IMR-90 (cell line): Measurements from ENCODE around the gene KRT7. TPM values are rescaled to one million over a fixed set of nuclear protein-coding genes. Genes with fewer than 3 reads are reported as not detected.
A peak's percentile ranks its signal among the peaks of the same experiment; 100 is the strongest.

Experiments used
- ATAC-seq: fragments of 200-7000 bp; cut with Tn5 transposase; 2 replicates; pipeline ENCODE4 v1.9.1; 2020; ENCODE audit warnings: low read depth, mild to moderate bottlenecking, moderate library complexity
- BruUV-seq: library from RNA; stranded (reverse); fragments of 400-500 nt; replicated peaks from 2 replicates; lab custom pipeline; 2021; lab: Mats Ljungman, UMichigan
- CTCF ChIA-PET: fragments of 300-600 bp; formaldehyde crosslinking; extraction: SDS; loops from one replicate; lab custom pipeline; 2021; ENCODE audit warnings: antibody characterized with exemption; lab: Yijun Ruan, JAX
- POLR2A ChIA-PET: fragments of 300-600 bp; sonication (Branson Sonifier 250); formaldehyde crosslinking; loops from one replicate; lab custom pipeline; 2022; ENCODE audit warnings: antibody characterized with exemption; ENCODE audit not compliant: unreplicated experiment; lab: Charles Lee
- DNase-seq: peaks from one replicate; pipeline ENCODE4 v3.0.0; 2013
- H2AFZ ChIP-seq: replicated peaks from 2 replicates; pipeline ENCODE3; 2013; ENCODE audit warnings: low read length, mild to moderate bottlenecking; ENCODE audit not compliant: poor library complexity
- H2AK5ac ChIP-seq: 2 replicates; pipeline ENCODE4 v1.6.1; 2013; ENCODE audit warnings: low read depth, low read length, inconsistent platforms
- H2AK9ac ChIP-seq: replicated peaks from 2 replicates; pipeline ENCODE3; 2013; ENCODE audit warnings: mild to moderate bottlenecking, low read depth, low read length, moderate library complexity; ENCODE audit not compliant: poor library complexity
- H2BK120ac ChIP-seq: 2 replicates; pipeline ENCODE4 v1.6.1; 2013; ENCODE audit warnings: low read depth, low read length, inconsistent platforms
- H2BK15ac ChIP-seq: 3 replicates; pipeline ENCODE4 v1.6.1; 2013; ENCODE audit warnings: low read depth, low read length, inconsistent platforms
- H2BK20ac ChIP-seq: 2 replicates; pipeline ENCODE4 v1.6.1; 2013; ENCODE audit warnings: low read depth, mild to moderate bottlenecking, inconsistent platforms, low read length, moderate library complexity
- H2BK5ac ChIP-seq: 2 replicates; pipeline ENCODE4 v1.6.1; 2013; ENCODE audit warnings: mild to moderate bottlenecking, low read depth, low read length, inconsistent platforms; ENCODE audit not compliant: poor library complexity, severe bottlenecking
- H3K14ac ChIP-seq: replicated peaks from 2 replicates; pipeline ENCODE4 v1.6.1; 2013; ENCODE audit warnings: low read depth, low read length, inconsistent platforms
- H3K18ac ChIP-seq: 2 replicates; pipeline ENCODE4 v1.6.1; 2013; ENCODE audit warnings: low read depth, low read length, control low read depth
- H3K23ac ChIP-seq: 2 replicates; pipeline ENCODE4 v1.6.1; 2013; ENCODE audit warnings: low read depth, low read length, inconsistent platforms
- H3K27ac ChIP-seq: 2 replicates; pipeline ENCODE4 v1.5.1; 2013; ENCODE audit warnings: mild to moderate bottlenecking, control low read depth, low read length; ENCODE audit not compliant: insufficient read depth
- H3K27me3 ChIP-seq: 2 replicates; pipeline ENCODE4 v1.6.1; 2013; ENCODE audit warnings: low read length; ENCODE audit not compliant: control insufficient read depth, insufficient read depth
- H3K36me3 ChIP-seq: 2 replicates; pipeline ENCODE4 v1.6.1; 2013; ENCODE audit warnings: low read length, mixed read lengths; ENCODE audit not compliant: control insufficient read depth, insufficient read depth
- H3K4ac ChIP-seq: 2 replicates; pipeline ENCODE4 v1.6.1; 2013; ENCODE audit warnings: low read depth, low read length, inconsistent platforms
- H3K4me1 ChIP-seq: 2 replicates; pipeline ENCODE4 v1.6.1; 2013; ENCODE audit warnings: low read length, mixed read lengths; ENCODE audit not compliant: control insufficient read depth, insufficient read depth
- H3K4me2 ChIP-seq: 2 replicates; pipeline ENCODE4 v1.6.1; 2013; ENCODE audit warnings: low read depth, mild to moderate bottlenecking, control low read depth, low read length, moderate library complexity
- H3K4me3 ChIP-seq: 2 replicates; pipeline ENCODE4 v1.5.1; 2013; ENCODE audit warnings: low read depth, mild to moderate bottlenecking, control low read depth, low read length, moderate library complexity; ENCODE audit not compliant: insufficient read depth
- H3K56ac ChIP-seq: 2 replicates; pipeline ENCODE4 v1.6.1; 2013; ENCODE audit warnings: low read length, inconsistent platforms; ENCODE audit not compliant: insufficient read depth; ENCODE audit errors: extremely low read depth
- H3K79me1 ChIP-seq, 2 experiments: 2 replicates each; pipeline ENCODE4 v1.6.1; 2013; ENCODE audit warnings: low read length in 2 of 2, inconsistent platforms in 1 of 2, low read depth in 1 of 2
- H3K9ac ChIP-seq: 2 replicates; pipeline ENCODE4 v1.6.1; 2013; ENCODE audit warnings: low read depth, low read length, control low read depth
- H3K9me1 ChIP-seq: 2 replicates; pipeline ENCODE4 v1.6.1; 2013; ENCODE audit warnings: low read length, inconsistent platforms; ENCODE audit not compliant: insufficient read depth
- H3K9me3 ChIP-seq: 2 replicates; pipeline ENCODE4 v1.6.1; 2013; ENCODE audit warnings: low read length; ENCODE audit not compliant: control insufficient read depth, insufficient read depth
- H4K20me1 ChIP-seq: 2 replicates; pipeline ENCODE4 v1.6.1; 2013; ENCODE audit warnings: low read length, inconsistent platforms; ENCODE audit not compliant: insufficient read depth
- H4K5ac ChIP-seq: 2 replicates; pipeline ENCODE4 v1.6.1; 2013; ENCODE audit warnings: mild to moderate bottlenecking, low read depth, low read length, control low read depth
- H4K8ac ChIP-seq, 2 experiments: 2 replicates each; pipeline ENCODE4 v1.6.1; 2013; ENCODE audit warnings: low read depth in 2 of 2, low read length in 2 of 2, control low read depth in 1 of 2, inconsistent platforms in 1 of 2
- H4K91ac ChIP-seq: 2 replicates; pipeline ENCODE4 v1.6.1; 2013; ENCODE audit warnings: low read depth, low read length, inconsistent platforms; ENCODE audit not compliant: insufficient read depth
- BHLHE40 ChIP-seq: fragments of 150-350 bp; IDR thresholded peaks from 2 replicates; pipeline ENCODE4 v1.6.1; 2016; ENCODE audit warnings: mild to moderate bottlenecking, low read depth, low read length
- CEBPB ChIP-seq: IDR thresholded peaks from 2 replicates; pipeline ENCODE4 v1.6.1; 2012; ENCODE audit warnings: low read depth, low read length, improper control_type of control experiment
- FOS ChIP-seq: fragments of 150-350 bp; IDR thresholded peaks from 2 replicates; pipeline ENCODE4 v1.6.1; 2016; ENCODE audit warnings: low read depth, low read length
- MAFK ChIP-seq: IDR thresholded peaks from 2 replicates; pipeline ENCODE4 v1.6.1; 2012; ENCODE audit warnings: low read depth, low read length, improper control_type of control experiment
- MAZ ChIP-seq: IDR thresholded peaks from 2 replicates; pipeline ENCODE4 v1.6.1; 2012; ENCODE audit warnings: low read depth, mild to moderate bottlenecking, low read length, improper control_type of control experiment, moderate library complexity, borderline replicate concordance
- MXI1 ChIP-seq: IDR thresholded peaks from 2 replicates; pipeline ENCODE4 v1.6.1; 2012; ENCODE audit warnings: low read depth, mild to moderate bottlenecking, low read length, moderate library complexity, borderline replicate concordance
- NFE2L2 ChIP-seq: fragments of 150-350 bp; IDR thresholded peaks from 2 replicates; pipeline ENCODE4 v1.6.1; 2016; ENCODE audit warnings: low read depth, mild to moderate bottlenecking, low read length
- POLR2A ChIP-seq: IDR thresholded peaks from 2 replicates; pipeline ENCODE4 v1.6.1; 2012; ENCODE audit warnings: mild to moderate bottlenecking, low read depth, low read length
- RAD21 ChIP-seq: IDR thresholded peaks from 2 replicates; pipeline ENCODE4 v1.6.1; 2012; ENCODE audit warnings: low read length, improper control_type of control experiment
- RCOR1 ChIP-seq: IDR thresholded peaks from 2 replicates; pipeline ENCODE4 v1.6.1; 2012; ENCODE audit warnings: mild to moderate bottlenecking, low read length, improper control_type of control experiment; ENCODE audit not compliant: insufficient replicate concordance
- RFX5 ChIP-seq: IDR thresholded peaks from 2 replicates; pipeline ENCODE4 v1.8.0; 2012; ENCODE audit warnings: low read depth, mild to moderate bottlenecking, low read length, moderate library complexity
- SMC3 ChIP-seq: fragments of 150-350 bp; IDR thresholded peaks from 2 replicates; pipeline ENCODE4 v1.6.1; 2016; ENCODE audit warnings: low read depth, mild to moderate bottlenecking, antibody characterized with exemption, low read length, moderate library complexity
- WGBS, 2 experiments: methylation state at CpG; one replicate each; pipeline versions ENCODE4 v1.1.5 to v1.1.7; 2013; ENCODE audit warnings: missing lambda C conversion rate in 2 of 2; ENCODE audit not compliant: insufficient read length in 1 of 2; ENCODE audit errors: extremely low coverage in 2 of 2; 5-methylcytosine and 5-hydroxymethylcytosine counted together
- dilution Hi-C: fragments of 300-500 bp; cut with HindIII; formaldehyde crosslinking; loops from one replicate; pipeline ENCODE4 v1.14.3; 2018; ENCODE audit warnings: low sequenced_read_pairs; ENCODE audit not compliant: unreplicated experiment
- in situ Hi-C: fragments of 300-500 bp; cut with MboI; formaldehyde crosslinking; loops from 3 replicates; pipeline ENCODE4 v1.14.3; 2019; ENCODE audit warnings: low sequenced_read_pairs, inconsistent platforms, mixed read lengths
- intact Hi-C: fragments of 100-400 bp; cut with micrococcal nuclease; formaldehyde crosslinking; loops from 2 replicates; pipeline ENCODE4 v1.10.0; 2022
- polyA plus RNA-seq, 3 experiments: library from polyadenylated mRNA; depleted of rRNA; stranded (reverse); fragments of >200 nt; gene quantifications; 2 replicates each; pipeline ENCODE4 v1.2.3, GENCODE V29; 2012; ENCODE audit warnings: low replicate concordance in 1 of 3
- total RNA-seq: library from RNA; depleted of rRNA; stranded (reverse); fragments of >200 nt; gene quantifications from 2 replicates; pipeline ENCODE4 v1.2.3, GENCODE V29; 2012
- TF ChIP-seq, protein P1 (sequence below): fragments of 150-350 bp; IDR thresholded peaks from 2 replicates; pipeline ENCODE4 v1.6.1; 2017; ENCODE audit warnings: mild to moderate bottlenecking, antibody characterized with exemption, low read length, low read depth
- TF ChIP-seq, protein P2 (sequence below): fragments of 150-350 bp; IDR thresholded peaks from 2 replicates; pipeline ENCODE4 v1.6.1; 2016; ENCODE audit warnings: low read depth, mild to moderate bottlenecking, low read length, moderate library complexity, borderline replicate concordance
- TF ChIP-seq, protein P3 (sequence below): conservative IDR thresholded peaks from 2 replicates; pipeline ENCODE4 v1.5.1; 2012; ENCODE audit warnings: mild to moderate bottlenecking, low read depth, low read length, improper control_type of control experiment

Gene KRT7
- total and polyA plus RNA-seq, 2 of the 4 experiments (the other 2 are of a cell fraction), result 0.54 to 1.7 TPM

DNA sequence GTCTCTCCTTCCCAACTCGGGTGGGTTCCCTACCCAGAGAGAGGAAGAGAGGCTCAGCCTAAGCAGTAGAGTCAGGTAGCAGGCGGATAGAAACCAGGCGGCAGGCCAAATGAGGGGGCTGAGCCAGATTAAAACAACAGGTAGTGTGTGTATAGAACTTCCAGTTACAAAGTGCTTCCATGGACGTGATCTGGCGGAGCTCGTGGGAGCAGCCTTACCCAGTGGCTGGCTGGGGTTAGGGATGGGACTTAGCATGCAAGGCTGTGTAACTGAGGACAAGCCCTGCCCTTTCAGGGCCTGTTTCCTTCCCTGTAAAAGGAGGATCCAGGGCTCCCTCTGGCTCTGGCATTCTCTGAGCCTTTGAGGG lies 49.5 kb upstream of the KRT7 start:
- ATAC-seq (no peak), DNase-seq (peak; percentile 15)
- H2AK9ac ChIP-seq, result peak overlapping the region; percentile 97
- H2BK5ac ChIP-seq, result peak overlapping the region; percentile 69
- H3K4ac ChIP-seq, result peak overlapping the region; percentile 98
- H3K18ac ChIP-seq, result peak overlapping the region; percentile 79
- peak overlapping the region; percentile 99 for H2BK20ac ChIP-seq
- peak overlapping the region; percentile 18 for H3K23ac ChIP-seq
- no peak overlapping the region for H3K4me3 ChIP-seq
- no peaks in the 10 kb centered on the region for H3K27me3 ChIP-seq
- peak overlapping the region; percentile 29 for H2AFZ ChIP-seq
- dilution Hi-C loops (no loop called here), intact Hi-C loops (no loop called here), in situ Hi-C loops (no loop called here)
- H4K91ac ChIP-seq, result peak overlapping the region; percentile 99
- peaks cover 49% of the 10 kb centered on the region for H3K9me1 ChIP-seq
- H3K4me2 ChIP-seq, result no peak overlapping the region
- CTCF ChIA-PET, result no interaction called here
- H3K56ac ChIP-seq, result 0 out of 2 replicates have a peak overlapping the region, but pooled peaks have one; percentile 9
- peak overlapping the region; percentile 52 for H4K5ac ChIP-seq
- no peak for TF ChIP-seq BHLHE40
- TF ChIP-seq NFE2L2, result no peak
- no peak for TF ChIP-seq SMC3
- no peak for TF ChIP-seq RAD21
- TF ChIP-seq, protein P1, sequence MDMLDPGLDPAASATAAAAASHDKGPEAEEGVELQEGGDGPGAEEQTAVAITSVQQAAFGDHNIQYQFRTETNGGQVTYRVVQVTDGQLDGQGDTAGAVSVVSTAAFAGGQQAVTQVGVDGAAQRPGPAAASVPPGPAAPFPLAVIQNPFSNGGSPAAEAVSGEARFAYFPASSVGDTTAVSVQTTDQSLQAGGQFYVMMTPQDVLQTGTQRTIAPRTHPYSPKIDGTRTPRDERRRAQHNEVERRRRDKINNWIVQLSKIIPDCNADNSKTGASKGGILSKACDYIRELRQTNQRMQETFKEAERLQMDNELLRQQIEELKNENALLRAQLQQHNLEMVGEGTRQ, result no peak
- TF ChIP-seq RFX5, result no peak
- TF ChIP-seq POLR2A, result no peak
- no peak for TF ChIP-seq MAFK
- no peak for TF ChIP-seq MXI1
- no peak for TF ChIP-seq FOS
- TF ChIP-seq, protein P2, sequence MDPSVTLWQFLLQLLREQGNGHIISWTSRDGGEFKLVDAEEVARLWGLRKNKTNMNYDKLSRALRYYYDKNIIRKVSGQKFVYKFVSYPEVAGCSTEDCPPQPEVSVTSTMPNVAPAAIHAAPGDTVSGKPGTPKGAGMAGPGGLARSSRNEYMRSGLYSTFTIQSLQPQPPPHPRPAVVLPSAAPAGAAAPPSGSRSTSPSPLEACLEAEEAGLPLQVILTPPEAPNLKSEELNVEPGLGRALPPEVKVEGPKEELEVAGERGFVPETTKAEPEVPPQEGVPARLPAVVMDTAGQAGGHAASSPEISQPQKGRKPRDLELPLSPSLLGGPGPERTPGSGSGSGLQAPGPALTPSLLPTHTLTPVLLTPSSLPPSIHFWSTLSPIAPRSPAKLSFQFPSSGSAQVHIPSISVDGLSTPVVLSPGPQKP, result no peak
- no peak for TF ChIP-seq MAZ
- no peak for TF ChIP-seq CEBPB
- no peak for TF ChIP-seq RCOR1
- TF ChIP-seq, protein P3, sequence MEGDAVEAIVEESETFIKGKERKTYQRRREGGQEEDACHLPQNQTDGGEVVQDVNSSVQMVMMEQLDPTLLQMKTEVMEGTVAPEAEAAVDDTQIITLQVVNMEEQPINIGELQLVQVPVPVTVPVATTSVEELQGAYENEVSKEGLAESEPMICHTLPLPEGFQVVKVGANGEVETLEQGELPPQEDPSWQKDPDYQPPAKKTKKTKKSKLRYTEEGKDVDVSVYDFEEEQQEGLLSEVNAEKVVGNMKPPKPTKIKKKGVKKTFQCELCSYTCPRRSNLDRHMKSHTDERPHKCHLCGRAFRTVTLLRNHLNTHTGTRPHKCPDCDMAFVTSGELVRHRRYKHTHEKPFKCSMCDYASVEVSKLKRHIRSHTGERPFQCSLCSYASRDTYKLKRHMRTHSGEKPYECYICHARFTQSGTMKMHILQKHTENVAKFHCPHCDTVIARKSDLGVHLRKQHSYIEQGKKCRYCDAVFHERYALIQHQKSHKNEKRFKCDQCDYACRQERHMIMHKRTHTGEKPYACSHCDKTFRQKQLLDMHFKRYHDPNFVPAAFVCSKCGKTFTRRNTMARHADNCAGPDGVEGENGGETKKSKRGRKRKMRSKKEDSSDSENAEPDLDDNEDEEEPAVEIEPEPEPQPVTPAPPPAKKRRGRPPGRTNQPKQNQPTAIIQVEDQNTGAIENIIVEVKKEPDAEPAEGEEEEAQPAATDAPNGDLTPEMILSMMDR, result no peak
- H3K9ac ChIP-seq, result peak overlapping the region; percentile 6; the same call in 1 of the 2 replicates
- H3K4me1 ChIP-seq, result peaks cover 60% of the 10 kb centered on the region
- peak overlapping the region; percentile 100 for H2BK120ac ChIP-seq
- no peaks in the 10 kb centered on the region for H3K36me3 ChIP-seq
- H3K9me3 ChIP-seq, result no peaks in the 10 kb centered on the region
- H2BK15ac ChIP-seq, result peak overlapping the region; percentile 99
- WGBS, 2 experiments, result 73% methylated on average over 3 of the region's 6 CpGs; no CpG with 5 or more reads in 1 of the 2 experiments
- peak overlapping the region; percentile 54 for H3K14ac ChIP-seq
- POLR2A ChIA-PET, result no interaction called here
- H4K8ac ChIP-seq, result peak overlapping the region; percentile 91 to 98
- H3K27ac ChIP-seq, result peak overlapping the region; percentile 80
- H4K20me1 ChIP-seq, result no peaks in the 10 kb centered on the region
- H2AK5ac ChIP-seq, result peak overlapping the region; percentile 96
- peaks cover 0 to 55% of the 10 kb centered on the region in 2 experiments; a peak in 3 of 4 replicates for H3K79me1 ChIP-seq
- no TSS peak for BruUV-seq
